SU-DHL-6 (cell line): ENCODE results near the gene FBXO28.

Experiments
- H2AFZ ChIP-seq: fragments of 200-600 bp; sonication (generic); 2 replicates; pipeline ENCODE4 v1.6.1; 2014; ENCODE audit warnings: low read depth, mild to moderate bottlenecking, moderate library complexity, mixed read lengths, antibody characterized with exemption, low read length; ENCODE audit not compliant: severe bottlenecking
- H3F3A ChIP-seq: fragments of 200-600 bp; shearing (Covaris generic); 2 replicates; pipeline ENCODE4 v1.6.0; 2016; ENCODE audit warnings: antibody characterized with exemption, mild to moderate bottlenecking; ENCODE audit not compliant: insufficient read depth
- H3K27ac ChIP-seq: fragments of 200-600 bp; sonication (generic); 2 replicates; pipeline ENCODE4 v1.5.1; 2016; ENCODE audit warnings: low read depth, mild to moderate bottlenecking, low read length, moderate library complexity, mixed read lengths
- H3K27me3 ChIP-seq: fragments of 200-600 bp; sonication (generic), shearing (Covaris generic); 2 replicates; pipeline ENCODE4 v1.6.0; 2014; ENCODE audit warnings: mild to moderate bottlenecking, low read length
- H3K36me3 ChIP-seq: fragments of 200-600 bp; sonication (generic); 2 replicates; pipeline ENCODE4 v1.6.1; 2014; ENCODE audit warnings: mild to moderate bottlenecking, low read length, mixed read lengths
- H3K4me2 ChIP-seq: fragments of 300-600, 200-600 bp; shearing (Covaris generic), sonication (generic); 2 replicates; pipeline ENCODE4 v1.6.0; 2014; ENCODE audit warnings: low read length, low read depth, mild to moderate bottlenecking; ENCODE audit not compliant: poor library complexity, severe bottlenecking
- H3K4me3 ChIP-seq: fragments of 200-600 bp; sonication (generic); 2 replicates; pipeline ENCODE4 v1.5.1; 2014; ENCODE audit warnings: antibody characterized with exemption, low read length, mild to moderate bottlenecking, mixed read lengths; ENCODE audit not compliant: insufficient read depth, poor library complexity, severe bottlenecking
- H3K79me2 ChIP-seq: fragments of 200-600 bp; sonication (generic); 2 replicates; pipeline ENCODE4 v1.6.1; 2014; ENCODE audit warnings: mild to moderate bottlenecking, low read length, moderate library complexity; ENCODE audit not compliant: insufficient read depth
- H3K9ac ChIP-seq: fragments of 200-600 bp; sonication (generic); 2 replicates; pipeline ENCODE4 v1.7.0; 2014; ENCODE audit warnings: mild to moderate bottlenecking, low read length
- H3K9me2 ChIP-seq: fragments of 200-600 bp; sonication (generic); replicated peaks from 2 replicates; pipeline ENCODE4 v1.6.1; 2014; ENCODE audit warnings: low read length; ENCODE audit not compliant: insufficient read depth
- H3K9me3 ChIP-seq: fragments of 200-600 bp; sonication (generic); 2 replicates; pipeline ENCODE4 v1.6.1; 2014; ENCODE audit warnings: low read length, mixed read lengths; ENCODE audit not compliant: insufficient read depth
- H4K20me1 ChIP-seq: fragments of 200-600 bp; sonication (generic); 2 replicates; pipeline ENCODE4 v1.6.1; 2014; ENCODE audit warnings: low read depth, mild to moderate bottlenecking, antibody characterized with exemption, low read length, moderate library complexity, mixed read lengths
- EZH2phosphoT487 ChIP-seq: fragments of 200-600 bp; sonication (generic), shearing (Covaris generic); conservative IDR thresholded peaks from 2 replicates; pipeline ENCODE4 v1.6.1; 2018; ENCODE audit warnings: mild to moderate bottlenecking, antibody characterized with exemption, low read length, moderate library complexity, mixed read lengths
- TF ChIP-seq, protein P1 (sequence below): fragments of 200-600 bp; sonication (generic); IDR thresholded peaks from one replicate; pipeline ENCODE4 v1.5.1; 2017; ENCODE audit warnings: antibody characterized with exemption, mild to moderate bottlenecking, low read length, moderate library complexity; ENCODE audit not compliant: insufficient read depth, poor library complexity, severe bottlenecking

Gene FBXO28

GRCh38 chr1:224067207-224067606 lies 46.7 kb upstream of the FBXO28 start:
- TF ChIP-seq, protein P1, sequence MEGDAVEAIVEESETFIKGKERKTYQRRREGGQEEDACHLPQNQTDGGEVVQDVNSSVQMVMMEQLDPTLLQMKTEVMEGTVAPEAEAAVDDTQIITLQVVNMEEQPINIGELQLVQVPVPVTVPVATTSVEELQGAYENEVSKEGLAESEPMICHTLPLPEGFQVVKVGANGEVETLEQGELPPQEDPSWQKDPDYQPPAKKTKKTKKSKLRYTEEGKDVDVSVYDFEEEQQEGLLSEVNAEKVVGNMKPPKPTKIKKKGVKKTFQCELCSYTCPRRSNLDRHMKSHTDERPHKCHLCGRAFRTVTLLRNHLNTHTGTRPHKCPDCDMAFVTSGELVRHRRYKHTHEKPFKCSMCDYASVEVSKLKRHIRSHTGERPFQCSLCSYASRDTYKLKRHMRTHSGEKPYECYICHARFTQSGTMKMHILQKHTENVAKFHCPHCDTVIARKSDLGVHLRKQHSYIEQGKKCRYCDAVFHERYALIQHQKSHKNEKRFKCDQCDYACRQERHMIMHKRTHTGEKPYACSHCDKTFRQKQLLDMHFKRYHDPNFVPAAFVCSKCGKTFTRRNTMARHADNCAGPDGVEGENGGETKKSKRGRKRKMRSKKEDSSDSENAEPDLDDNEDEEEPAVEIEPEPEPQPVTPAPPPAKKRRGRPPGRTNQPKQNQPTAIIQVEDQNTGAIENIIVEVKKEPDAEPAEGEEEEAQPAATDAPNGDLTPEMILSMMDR: no peak
- TF ChIP-seq EZH2phosphoT487: no peak
- Histone ChIP-seq H3K36me3 (no peaks in the 10 kb centered on the region), H3K27me3 (no peaks in the 10 kb centered on the region), H3K9me2 (no peaks in the 10 kb centered on the region), H3K79me2 (no peaks in the 10 kb centered on the region), H3F3A (no peaks in the 10 kb centered on the region), H3K9ac (no peak overlapping the region), H3K4me2 (no peak overlapping the region), H3K9me3 (no peaks in the 10 kb centered on the region), H3K4me3 (no peak overlapping the region), H3K27ac (no peak overlapping the region), H2AFZ (no peak overlapping the region), H4K20me1 (no peaks in the 10 kb centered on the region)

DNA sequence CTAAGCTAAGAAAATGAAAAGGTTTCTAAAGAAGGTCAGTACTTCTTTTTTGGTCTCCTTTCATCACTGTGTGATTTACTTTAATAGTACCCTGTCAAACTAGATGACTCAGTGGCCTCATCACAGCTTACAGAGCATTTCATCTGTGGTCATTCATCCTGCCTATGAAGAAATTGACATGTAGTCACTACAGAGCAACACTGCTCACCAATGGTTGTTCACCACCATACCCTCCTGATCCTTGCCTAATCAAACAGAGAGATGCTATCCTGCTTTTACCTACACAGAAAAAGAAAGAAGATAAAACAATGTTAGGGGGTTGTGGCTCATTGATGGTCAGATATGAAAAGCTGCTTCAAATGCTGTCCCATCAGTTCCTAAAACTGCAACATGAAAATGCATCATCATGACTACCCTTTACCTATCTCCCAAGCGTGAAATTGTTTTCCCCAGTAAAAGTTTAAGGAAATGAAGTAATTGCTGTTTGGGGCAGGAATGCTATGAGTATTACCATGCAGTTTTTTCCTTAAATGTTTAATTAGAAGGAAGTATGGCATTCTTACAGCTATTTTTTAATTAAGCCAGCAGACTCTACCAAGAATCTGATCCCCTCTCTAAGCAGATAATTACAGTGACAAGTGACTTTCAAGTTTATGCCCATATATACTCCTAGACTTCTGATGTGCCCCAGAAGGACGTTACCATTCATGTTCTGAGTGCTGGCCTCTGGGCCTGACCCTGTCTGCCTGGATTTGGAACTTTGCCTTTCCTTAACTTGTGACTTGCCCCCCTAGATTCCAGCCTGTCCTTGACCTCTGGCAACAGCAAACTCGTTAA lies 46.1 kb upstream of the FBXO28 start:
- H3K27me3 ChIP-seq: 0 out of 2 replicates have a peak, but pooled peaks cover 2% of the 10 kb centered on the region
- H3K9me2 ChIP-seq: no peaks in the 10 kb centered on the region
- no peak overlapping the region for H2AFZ ChIP-seq
- H3K27ac ChIP-seq: no peak overlapping the region
- H3K9me3 ChIP-seq: no peaks in the 10 kb centered on the region
- H3K79me2 ChIP-seq: no peaks in the 10 kb centered on the region
- H3K4me2 ChIP-seq: no peak overlapping the region
- TF ChIP-seq, protein P1: no peak
- TF ChIP-seq EZH2phosphoT487: no peak
- H3F3A ChIP-seq: no peaks in the 10 kb centered on the region
- H3K9ac ChIP-seq: no peak overlapping the region
- no peaks in the 10 kb centered on the region for H3K36me3 ChIP-seq
- no peak overlapping the region for H3K4me3 ChIP-seq
- no peaks in the 10 kb centered on the region for H4K20me1 ChIP-seq

DNA sequence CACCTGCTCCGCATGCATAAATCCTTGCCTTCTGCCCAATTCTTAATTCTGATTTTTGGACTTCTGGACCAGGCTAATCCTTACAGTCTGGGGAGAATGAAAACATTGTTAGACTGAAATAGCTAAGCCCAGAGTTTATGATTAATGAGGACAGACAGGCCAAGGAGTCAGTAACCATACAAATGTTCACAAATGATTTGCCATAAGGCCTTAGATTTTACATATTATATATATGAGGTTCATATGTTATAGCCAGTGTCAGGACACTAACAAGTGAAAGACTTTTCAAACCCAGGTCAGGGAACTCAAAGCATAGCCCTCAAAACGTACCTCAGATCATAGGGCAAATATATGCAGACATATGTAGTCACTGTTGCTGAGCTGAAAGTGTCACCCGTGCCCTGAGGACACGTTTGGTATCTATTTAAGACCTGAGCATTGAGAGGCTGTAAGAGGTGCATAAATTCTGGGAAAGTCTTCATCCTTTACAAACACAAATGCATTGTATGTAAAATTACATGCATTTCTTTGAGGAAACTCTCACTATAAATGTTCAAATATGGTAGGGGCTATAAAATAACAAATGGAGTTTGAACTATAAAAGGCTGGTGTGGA lies 45.3 kb upstream of the FBXO28 start:
- no peak overlapping the region for H3K27ac ChIP-seq
- H2AFZ ChIP-seq: no peak overlapping the region
- H3K4me2 ChIP-seq: no peak overlapping the region
- H3F3A ChIP-seq: no peaks in the 10 kb centered on the region
- no peaks in the 10 kb centered on the region for H3K36me3 ChIP-seq
- no peaks in the 10 kb centered on the region for H3K9me3 ChIP-seq
- no peaks in the 10 kb centered on the region for H3K79me2 ChIP-seq
- TF ChIP-seq EZH2phosphoT487: no peak
- H4K20me1 ChIP-seq: no peaks in the 10 kb centered on the region
- H3K9me2 ChIP-seq: no peaks in the 10 kb centered on the region
- 0 out of 2 replicates have a peak, but pooled peaks cover 3% of the 10 kb centered on the region for H3K27me3 ChIP-seq
- no peak overlapping the region for H3K4me3 ChIP-seq
- H3K9ac ChIP-seq: no peak overlapping the region

DNA sequence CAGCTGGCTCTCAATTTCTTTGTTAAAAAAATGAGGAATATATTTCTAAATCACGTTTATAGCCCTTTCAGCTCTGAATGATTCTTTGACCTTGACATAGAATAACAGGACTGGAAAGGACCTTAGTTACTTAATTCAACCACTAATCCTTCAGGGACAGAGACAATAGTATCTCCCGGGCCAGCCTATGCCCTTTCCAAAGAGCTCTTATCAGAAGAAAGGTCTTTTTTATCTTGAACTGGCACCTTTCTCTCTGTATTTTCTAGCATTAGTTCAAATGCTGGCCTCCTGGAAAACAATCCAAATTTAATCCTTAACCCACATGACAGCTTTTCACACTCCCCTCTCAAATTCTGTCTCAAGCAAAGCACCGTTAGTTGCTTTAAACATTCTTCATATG lies 44.8 kb upstream of the FBXO28 start:
- Histone ChIP-seq H3K9me3 (no peaks in the 10 kb centered on the region), H3K27ac (no peak overlapping the region)

More for the DNA sequence above, 44.8 kb upstream of the FBXO28 start:
- 0 out of 2 replicates have a peak, but pooled peaks cover 3% of the 10 kb centered on the region for H3K27me3 ChIP-seq
- no peaks in the 10 kb centered on the region for H3K79me2 ChIP-seq
- no peaks in the 10 kb centered on the region for H3K36me3 ChIP-seq
- TF ChIP-seq, protein P1: no peak
- TF ChIP-seq EZH2phosphoT487: no peak
- H3K4me2 ChIP-seq: no peak overlapping the region
- H3K9me2 ChIP-seq: no peaks in the 10 kb centered on the region
- no peaks in the 10 kb centered on the region for H3F3A ChIP-seq
- H2AFZ ChIP-seq: no peak overlapping the region
- H3K4me3 ChIP-seq: no peak overlapping the region
- H3K9ac ChIP-seq: no peak overlapping the region
- H4K20me1 ChIP-seq: no peaks in the 10 kb centered on the region
